AG04450 (cell line): ENCODE measurements around the gene PTGER1. TPM values are rescaled to one million over a fixed set of nuclear protein-coding genes. Genes with fewer than 3 reads are reported as not detected.
A peak's percentile ranks its signal among the peaks of the same experiment; 100 is the strongest.

Experiments used
- CTCF ChIA-PET: fragments of 300-600, 350-600 bp; formaldehyde crosslinking; extraction: SDS; loops from one replicate; lab custom pipeline; 2022; ENCODE audit warnings: antibody characterized with exemption, inconsistent platforms; lab: Charles Lee
- POLR2A ChIA-PET: fragments of 350-600 bp; formaldehyde crosslinking; extraction: SDS; loops from one replicate; lab custom pipeline; 2021; ENCODE audit warnings: antibody characterized with exemption, inconsistent platforms; lab: Yijun Ruan, JAX
- DNase-seq: peaks from one replicate; pipeline ENCODE4 v3.0.0-alpha.2; 2011; ENCODE audit warnings: low read depth, low spot score
- H3K27ac ChIP-seq: one replicate; pipeline ENCODE4 v1.5.1; 2012; ENCODE audit warnings: low read depth, low read length, control low read depth
- H3K27me3 ChIP-seq: one replicate; pipeline ENCODE4 v1.6.0; 2012; ENCODE audit warnings: low read length; ENCODE audit not compliant: control insufficient read depth, insufficient read depth
- H3K4me3 ChIP-seq: 2 replicates; pipeline ENCODE4 v1.5.1; 2011; ENCODE audit warnings: mild to moderate bottlenecking, low read depth, low read length, control low read depth
- H3K9me3 ChIP-seq: 2 replicates; pipeline ENCODE4 v1.5.1; 2012; ENCODE audit warnings: low read length; ENCODE audit not compliant: control insufficient read depth, insufficient read depth
- polyA minus RNA-seq: library from RNA; depleted of rRNA, polyadenylated mRNA; stranded (reverse); fragments of >200 nt; gene quantifications from 2 replicates; pipeline ENCODE4 v1.2.3, GENCODE V29; 2011; rRNA and poly(A)+ RNA removed
- polyA plus RNA-seq: library from polyadenylated mRNA; depleted of rRNA; stranded (reverse); fragments of >200 nt; gene quantifications from 2 replicates; pipeline ENCODE4 v1.2.3, GENCODE V29; 2011; rRNA removed
- TF ChIP-seq, protein P1 (sequence below): IDR thresholded peaks from 2 replicates; pipeline ENCODE4 v1.5.1; 2011; ENCODE audit warnings: low read depth, low read length, control low read depth, inconsistent platforms

The PTGER1 gene, protein sequence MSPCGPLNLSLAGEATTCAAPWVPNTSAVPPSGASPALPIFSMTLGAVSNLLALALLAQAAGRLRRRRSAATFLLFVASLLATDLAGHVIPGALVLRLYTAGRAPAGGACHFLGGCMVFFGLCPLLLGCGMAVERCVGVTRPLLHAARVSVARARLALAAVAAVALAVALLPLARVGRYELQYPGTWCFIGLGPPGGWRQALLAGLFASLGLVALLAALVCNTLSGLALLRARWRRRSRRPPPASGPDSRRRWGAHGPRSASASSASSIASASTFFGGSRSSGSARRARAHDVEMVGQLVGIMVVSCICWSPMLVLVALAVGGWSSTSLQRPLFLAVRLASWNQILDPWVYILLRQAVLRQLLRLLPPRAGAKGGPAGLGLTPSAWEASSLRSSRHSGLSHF
- 0.72 and 1.0 TPM in 2 replicates for polyA plus RNA-seq
- polyA minus RNA-seq, result 0.52 and 0.69 TPM in 2 replicates

GRCh38 chr19:14475251-14476073 is at the start of gene PTGER1:
TSS of gene PTGER1 (minus strand) at chr19:14475354. CDS start at chr19:14474320, 1,034 bp downstream.
- POLR2A ChIA-PET, result no interaction called here
- H3K27ac ChIP-seq, result peak within 1 kb of the TSS; percentile 65
- no peak for DNase-seq

DNA sequence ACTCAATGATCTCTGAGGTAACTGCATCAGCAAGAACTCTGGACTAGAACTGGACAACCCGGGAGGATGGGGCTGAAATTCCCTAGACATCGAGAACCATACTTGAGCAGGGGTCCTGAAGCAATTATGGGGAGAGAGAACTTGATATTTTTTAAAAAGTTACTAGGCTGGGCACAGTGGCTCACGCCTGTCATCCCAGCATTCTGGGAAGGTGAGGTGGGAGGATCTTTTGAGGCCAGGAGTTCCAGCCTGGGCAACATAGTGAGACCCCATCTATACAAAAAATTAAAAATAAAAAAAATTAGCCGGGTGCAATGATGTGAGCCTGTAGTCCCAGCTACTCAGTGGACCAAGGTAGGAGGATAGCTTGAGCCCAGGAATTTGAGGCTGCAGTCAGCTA is 45.4 kb upstream of the PTGER1 start:
- Histone ChIP-seq H3K27ac (peak overlapping the region; percentile 70), H3K9me3 (no peaks in the 10 kb centered on the region; the same call in 1 of the 2 replicates), H3K4me3 (no peak overlapping the region), H3K27me3 (no peaks in the 10 kb centered on the region)
- ChIA-PET CTCF (interaction anchor here (1.6 kb wide), 1 partner anchor 40 kb away, joined by 3 read pairs; no protein-coding TSS in a partner anchor), POLR2A (interaction anchor here (0.6 kb wide), 1 partner anchor 11 kb away, joined by 3 read pairs; no protein-coding TSS in a partner anchor)
- TF ChIP-seq, protein P1, sequence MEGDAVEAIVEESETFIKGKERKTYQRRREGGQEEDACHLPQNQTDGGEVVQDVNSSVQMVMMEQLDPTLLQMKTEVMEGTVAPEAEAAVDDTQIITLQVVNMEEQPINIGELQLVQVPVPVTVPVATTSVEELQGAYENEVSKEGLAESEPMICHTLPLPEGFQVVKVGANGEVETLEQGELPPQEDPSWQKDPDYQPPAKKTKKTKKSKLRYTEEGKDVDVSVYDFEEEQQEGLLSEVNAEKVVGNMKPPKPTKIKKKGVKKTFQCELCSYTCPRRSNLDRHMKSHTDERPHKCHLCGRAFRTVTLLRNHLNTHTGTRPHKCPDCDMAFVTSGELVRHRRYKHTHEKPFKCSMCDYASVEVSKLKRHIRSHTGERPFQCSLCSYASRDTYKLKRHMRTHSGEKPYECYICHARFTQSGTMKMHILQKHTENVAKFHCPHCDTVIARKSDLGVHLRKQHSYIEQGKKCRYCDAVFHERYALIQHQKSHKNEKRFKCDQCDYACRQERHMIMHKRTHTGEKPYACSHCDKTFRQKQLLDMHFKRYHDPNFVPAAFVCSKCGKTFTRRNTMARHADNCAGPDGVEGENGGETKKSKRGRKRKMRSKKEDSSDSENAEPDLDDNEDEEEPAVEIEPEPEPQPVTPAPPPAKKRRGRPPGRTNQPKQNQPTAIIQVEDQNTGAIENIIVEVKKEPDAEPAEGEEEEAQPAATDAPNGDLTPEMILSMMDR, result no peak
- no peak for DNase-seq

More at GRCh38 chr19:14475251-14476073, at the start of gene PTGER1:
- no peaks in the 10 kb centered on the region for H3K27me3 ChIP-seq
- CTCF ChIA-PET, result interaction anchor here (0.6 to 1.6 kb wide), 6 partner anchors 8 to 339 kb away, joined by 3 to 7 read pairs (median 4); partner anchors contain the start of gene ASF1B
- H3K9me3 ChIP-seq, result peaks cover 2% of the 10 kb centered on the region; the same call in 1 of the 2 replicates
- peak within 1 kb of the TSS; percentile 54 for H3K4me3 ChIP-seq
- TF ChIP-seq, protein P1, result peak; percentile 53

GRCh38 chr19:14519860-14520407 is 44.8 kb upstream of the PTGER1 start:
- ChIA-PET POLR2A (interaction anchor here (0.5 to 0.8 kb wide), 6 partner anchors 9 to 689 kb away, joined by 3 read pairs; no protein-coding TSS in a partner anchor), CTCF (interaction anchor here (1.6 kb wide), 1 partner anchor 40 kb away, joined by 3 read pairs; no protein-coding TSS in a partner anchor)
- Histone ChIP-seq H3K9me3 (no peaks in the 10 kb centered on the region; the same call in 1 of the 2 replicates), H3K4me3 (no peak overlapping the region), H3K27me3 (no peaks in the 10 kb centered on the region), H3K27ac (peak overlapping the region; percentile 70)
- TF ChIP-seq, protein P1, result no peak
- DNase-seq, result no peak

DNA sequence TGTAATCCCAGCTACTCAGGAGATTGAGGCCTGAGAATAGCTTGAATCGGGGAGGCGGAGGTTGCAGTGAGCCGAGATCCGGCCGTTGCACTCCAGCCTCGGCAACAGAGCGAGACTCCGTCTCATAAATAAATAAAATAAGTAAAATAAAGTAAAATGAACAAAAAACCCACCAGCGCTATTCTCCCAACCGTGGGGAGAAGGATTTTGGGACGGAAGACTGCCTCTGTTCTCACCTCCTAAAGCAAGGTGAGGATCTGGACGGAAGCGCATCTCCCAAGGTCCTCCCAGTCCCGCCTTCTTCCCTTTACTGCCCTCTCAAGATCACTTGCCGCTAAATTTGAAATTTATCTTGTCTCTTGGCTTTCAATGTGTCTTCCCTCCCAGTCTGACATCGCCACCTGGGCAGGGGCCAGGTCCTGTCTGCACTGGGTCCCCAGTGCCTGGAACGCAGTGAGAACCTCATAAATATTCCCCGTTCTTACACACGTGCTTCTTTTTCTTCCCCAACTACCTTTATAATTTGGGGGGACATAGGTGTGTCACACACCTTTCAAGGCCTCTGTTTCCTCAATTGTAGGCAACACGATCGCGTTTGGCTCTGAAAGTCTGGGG is 44.2 kb upstream of the PTGER1 start:
- Histone ChIP-seq H3K27me3 (no peaks in the 10 kb centered on the region), H3K4me3 (no peak overlapping the region), H3K9me3 (no peaks in the 10 kb centered on the region; the same call in 1 of the 2 replicates), H3K27ac (peak overlapping the region; percentile 70)
- TF ChIP-seq, protein P1, result no peak
- ChIA-PET CTCF (interaction anchor here (0.5 to 1.6 kb wide), 2 partner anchors 29 to 39 kb away, joined by 3 read pairs; no protein-coding TSS in a partner anchor), POLR2A (interaction anchor here (0.5 to 0.8 kb wide), 5 partner anchors 8 to 690 kb away, joined by 3 read pairs; no protein-coding TSS in a partner anchor)
- DNase-seq, result no peak
